PFSK-1 (cell line): ENCODE results near the gene FOXJ2.

Source experiments
- FOXP2 ChIP-seq: optimal IDR thresholded peaks from 2 replicates; pipeline ENCODE3; 2011; ENCODE audit warnings: borderline replicate concordance, control low read depth, inconsistent platforms; ENCODE audit not compliant: insufficient read depth; ENCODE audit errors: extremely low read length, extremely low read depth
- POLR2AphosphoS5 ChIP-seq: IDR thresholded peaks from 2 replicates; pipeline ENCODE4 v1.6.1; 2012; ENCODE audit warnings: low read depth, mild to moderate bottlenecking, control low read depth, low read length, moderate library complexity
- REST ChIP-seq, 2 experiments: IDR thresholded peaks; 2 replicates each; pipeline versions ENCODE4 v1.6.1 to v1.8.0; 2011 to 2012; ENCODE audit warnings: low read depth in 2 of 2, low read length in 2 of 2, control low read depth in 1 of 2, inconsistent platforms in 1 of 2, mild to moderate bottlenecking in 1 of 2, moderate library complexity in 1 of 2; ENCODE audit not compliant: insufficient read depth in 1 of 2
- SIN3A ChIP-seq: IDR thresholded peaks from 2 replicates; pipeline ENCODE4 v1.6.1; 2012; ENCODE audit warnings: mild to moderate bottlenecking, low read length, moderate library complexity, borderline replicate concordance; ENCODE audit not compliant: insufficient read depth
- TAF1 ChIP-seq: IDR thresholded peaks from 2 replicates; pipeline ENCODE4 v1.6.1; 2012; ENCODE audit warnings: low read length, control low read depth, borderline replicate concordance; ENCODE audit not compliant: insufficient read depth

The FOXJ2 gene

DNA sequence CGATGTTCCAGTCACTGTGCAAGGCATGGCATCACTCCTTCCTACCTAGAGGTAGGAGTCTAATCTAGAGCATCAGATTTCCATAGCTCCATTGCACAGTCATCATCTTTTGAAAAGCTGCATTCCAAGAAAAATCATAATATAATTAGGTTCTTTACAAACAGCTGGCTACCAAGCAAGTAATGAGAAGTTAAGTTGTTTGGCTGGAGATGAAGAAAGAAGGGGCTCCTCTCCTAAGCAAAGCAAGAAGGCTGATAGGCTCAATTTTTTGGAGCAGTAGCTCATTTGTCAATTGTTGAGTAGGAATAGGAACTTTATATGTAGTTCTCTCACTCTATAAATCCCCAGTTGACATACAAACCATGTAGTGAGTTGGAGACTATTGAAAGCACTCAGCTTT lies 8.3 kb downstream of the FOXJ2 start:
- TF ChIP-seq REST (IDR thresholded peaks at IDR 0.05; ENCODE audit: insufficient read depth in 1 of 2, low read depth in 2 of 2, low read length in 2 of 2) (no peak), FOXP2 (no peak), SIN3A (no peak), TAF1 (no peak), POLR2AphosphoS5 (no peak)

DNA sequence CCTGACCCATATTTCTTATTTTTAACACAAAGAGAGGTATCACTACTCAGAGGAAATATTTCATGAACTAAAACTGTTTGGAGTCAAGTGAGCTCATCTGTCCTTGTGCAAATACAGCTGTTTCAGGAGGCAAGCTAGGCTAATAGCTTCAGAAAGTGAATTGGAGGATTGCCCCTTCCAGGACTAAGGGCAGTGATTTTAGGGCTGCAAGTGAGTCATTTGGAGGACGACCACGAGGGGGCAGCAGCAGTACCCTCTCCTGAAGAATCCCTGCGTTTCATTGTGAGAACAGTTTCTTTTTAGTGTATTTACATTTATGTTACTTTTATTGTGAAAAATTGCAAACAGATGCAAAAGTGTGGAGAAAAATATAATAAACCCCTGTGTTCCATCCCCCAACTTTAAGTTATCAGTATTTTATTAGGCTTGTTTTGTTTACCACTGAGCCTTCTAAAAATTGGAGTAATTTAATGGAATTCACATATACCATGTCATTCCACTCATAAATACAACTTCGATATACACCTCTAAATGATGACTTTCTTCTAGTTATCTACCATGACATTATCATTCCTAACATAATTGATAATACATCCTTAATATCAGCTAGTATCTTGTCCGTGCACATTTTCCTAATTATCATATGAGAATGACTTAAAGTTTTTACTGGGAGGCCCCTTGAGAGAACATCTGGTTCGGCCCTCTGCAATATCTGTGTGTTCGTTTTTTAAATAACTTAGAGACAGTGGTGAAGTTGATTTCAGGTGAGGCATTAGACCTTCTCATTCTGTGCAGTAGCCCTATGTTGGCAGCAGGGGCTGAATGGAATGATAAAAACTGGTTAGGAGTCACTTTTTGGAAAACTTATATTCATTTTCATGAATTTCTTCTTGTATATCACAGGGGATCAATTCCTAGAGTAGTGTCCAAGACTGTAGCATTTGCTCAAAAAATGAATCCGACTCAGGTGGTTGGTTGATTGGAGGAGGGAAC lies 13.7 kb downstream of the FOXJ2 start:
- no peak for TF ChIP-seq FOXP2
- no peak for TF ChIP-seq TAF1
- no peak for TF ChIP-seq SIN3A
- TF ChIP-seq POLR2AphosphoS5, result no peak
- no peak for TF ChIP-seq REST (IDR thresholded peaks at IDR 0.05; ENCODE audit: insufficient read depth in 1 of 2, low read depth in 2 of 2, low read length in 2 of 2)

DNA sequence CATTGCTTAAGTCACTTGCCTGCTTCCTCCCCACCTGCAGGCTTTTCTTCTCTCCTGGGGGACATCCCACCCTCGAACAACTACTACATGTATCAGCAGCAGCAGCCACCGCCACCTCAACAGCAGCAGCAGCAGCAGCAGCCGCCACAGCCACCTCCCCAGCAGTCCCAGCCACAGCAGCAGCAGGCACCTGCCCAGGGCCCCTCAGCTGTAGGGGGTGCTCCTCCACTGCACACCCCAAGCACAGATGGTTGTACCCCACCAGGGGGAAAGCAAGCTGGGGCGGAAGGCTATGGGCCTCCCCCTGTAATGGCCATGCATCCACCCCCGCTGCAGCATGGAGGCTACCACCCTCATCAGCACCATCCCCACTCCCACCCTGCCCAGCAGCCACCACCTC lies 15.3 kb downstream of the FOXJ2 start:
- TF ChIP-seq POLR2AphosphoS5 (no peak), SIN3A (no peak), REST (IDR thresholded peaks at IDR 0.05; ENCODE audit: insufficient read depth in 1 of 2, low read depth in 2 of 2, low read length in 2 of 2) (no peak), FOXP2 (no peak), TAF1 (no peak)

- TF ChIP-seq SIN3A (no peak), FOXP2 (no peak), REST (IDR thresholded peaks at IDR 0.05; ENCODE audit: insufficient read depth in 1 of 2, low read depth in 2 of 2, low read length in 2 of 2) (no peak), POLR2AphosphoS5 (no peak), TAF1 (no peak)
These were observed 16.4 kb downstream of the FOXJ2 start for GRCh38 chr12:8048906-8049305.
